ENCODE results near the gene SORCS2.

DNA sequence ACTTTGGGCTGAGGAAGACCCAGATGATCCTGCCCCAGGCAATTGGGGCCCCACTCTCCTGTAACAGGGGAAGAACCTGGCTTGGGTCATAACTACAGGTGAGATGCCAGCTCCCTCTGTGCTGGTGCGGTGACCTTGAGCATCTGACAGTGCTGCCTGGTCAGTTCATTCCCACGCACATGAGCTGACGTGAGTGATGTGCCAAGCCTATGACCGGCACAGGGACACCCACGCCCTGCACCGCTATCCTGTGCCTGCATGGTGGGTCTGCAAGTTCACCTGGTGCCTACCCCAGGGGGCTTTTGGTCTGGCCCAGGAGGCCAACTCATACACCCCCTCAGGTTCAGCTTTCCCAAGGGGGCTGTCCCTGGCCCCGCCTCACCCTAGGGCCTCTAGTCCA lies 366.1 kb downstream of the SORCS2 start:
- TF ChIP-seq, protein P1, sequence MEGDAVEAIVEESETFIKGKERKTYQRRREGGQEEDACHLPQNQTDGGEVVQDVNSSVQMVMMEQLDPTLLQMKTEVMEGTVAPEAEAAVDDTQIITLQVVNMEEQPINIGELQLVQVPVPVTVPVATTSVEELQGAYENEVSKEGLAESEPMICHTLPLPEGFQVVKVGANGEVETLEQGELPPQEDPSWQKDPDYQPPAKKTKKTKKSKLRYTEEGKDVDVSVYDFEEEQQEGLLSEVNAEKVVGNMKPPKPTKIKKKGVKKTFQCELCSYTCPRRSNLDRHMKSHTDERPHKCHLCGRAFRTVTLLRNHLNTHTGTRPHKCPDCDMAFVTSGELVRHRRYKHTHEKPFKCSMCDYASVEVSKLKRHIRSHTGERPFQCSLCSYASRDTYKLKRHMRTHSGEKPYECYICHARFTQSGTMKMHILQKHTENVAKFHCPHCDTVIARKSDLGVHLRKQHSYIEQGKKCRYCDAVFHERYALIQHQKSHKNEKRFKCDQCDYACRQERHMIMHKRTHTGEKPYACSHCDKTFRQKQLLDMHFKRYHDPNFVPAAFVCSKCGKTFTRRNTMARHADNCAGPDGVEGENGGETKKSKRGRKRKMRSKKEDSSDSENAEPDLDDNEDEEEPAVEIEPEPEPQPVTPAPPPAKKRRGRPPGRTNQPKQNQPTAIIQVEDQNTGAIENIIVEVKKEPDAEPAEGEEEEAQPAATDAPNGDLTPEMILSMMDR (IDR thresholded peaks at IDR 0.05), result no peak
- TF ChIP-seq POLR2A (IDR thresholded peaks at IDR 0.05), result no peak

Data from esophagus squamous epithelium (tissue), 4 donors.